ENCODE data around the gene LPGAT1. TPM values are rescaled to one million over a fixed set of nuclear protein-coding genes. Genes with fewer than 3 reads are reported as not detected.

The LPGAT1 gene
- total RNA-seq, 4 donors from 2014 or later = 49.0 to 76.2 (median 62.2) TPM

GRCh38 chr1:211737115-211738035 lies 93.2 kb downstream of the LPGAT1 start:
- no peak for DNase-seq (ENCODE audit: extremely low spot score)
- Histone ChIP-seq H3K4me1 (peaks cover 0 to 5% (median 0%) of the 10 kb centered on the region in 4 donors), H3K4me3 (no peak overlapping the region), H3K36me3 (no peaks in the 10 kb centered on the region), H3K27me3 (peaks cover 0 to 8% (median 0%) of the 10 kb centered on the region in 4 donors), H3K9me3 (no peaks in the 10 kb centered on the region), H3K27ac (replicated peaks in 1 of 4) (no peak overlapping the region)
- intact Hi-C loops (cut with DNase I) = no loop called here
- WGBS = 87% methylated on average over 15 of the region's 15 CpGs
- no peak for TF ChIP-seq POLR2AphosphoS5 (IDR thresholded peaks at IDR 0.05)
- no peak for TF ChIP-seq POLR2A (IDR thresholded peaks at IDR 0.05; ENCODE audit: low read depth)
- TF ChIP-seq EP300 (IDR thresholded peaks at IDR 0.05) = no peak
- no peak for TF ChIP-seq CTCF (IDR thresholded peaks at IDR 0.05)

- no peaks in the 10 kb centered on the region for H3K36me3 ChIP-seq
- DNase-seq (ENCODE audit: extremely low spot score) = no peak
- H3K27me3 ChIP-seq = peaks cover 0 to 8% (median 0%) of the 10 kb centered on the region in 4 donors
- H3K27ac ChIP-seq (replicated peaks in 1 of 4) = peak overlapping the region in 1 of 4 donors; percentile 14
- intact Hi-C loops (cut with DNase I) = no loop called here
- peaks cover 0 to 5% (median 0%) of the 10 kb centered on the region in 4 donors for H3K4me1 ChIP-seq
- TF ChIP-seq POLR2A (IDR thresholded peaks at IDR 0.05; ENCODE audit: low read depth) (no peak), CTCF (IDR thresholded peaks at IDR 0.05) (no peak), POLR2AphosphoS5 (IDR thresholded peaks at IDR 0.05) (no peak), EP300 (IDR thresholded peaks at IDR 0.05) (no peak)
- 61% methylated on average over 8 of the region's 8 CpGs for WGBS
- no peak overlapping the region for H3K4me3 ChIP-seq
- H3K9me3 ChIP-seq = no peaks in the 10 kb centered on the region
Measured at GRCh38 chr1:211736351-211736915, 94.1 kb downstream of the LPGAT1 start.

GRCh38 chr1:211735208-211736170 lies 95.1 kb downstream of the LPGAT1 start:
- Histone ChIP-seq H3K4me3 (no peak overlapping the region), H3K27ac (replicated peaks in 1 of 4) (peak overlapping the region in 1 of 4 donors; percentile 14), H3K27me3 (peaks cover 0 to 8% (median 0%) of the 10 kb centered on the region in 4 donors), H3K36me3 (no peaks in the 10 kb centered on the region), H3K9me3 (no peaks in the 10 kb centered on the region), H3K4me1 (peaks cover 0 to 5% (median 0%) of the 10 kb centered on the region in 4 donors)
- WGBS = 86% methylated on average over 19 of the region's 22 CpGs
- intact Hi-C loops (cut with DNase I) = no loop called here
- DNase-seq (ENCODE audit: extremely low spot score) = no peak
- no peak for TF ChIP-seq POLR2A (IDR thresholded peaks at IDR 0.05; ENCODE audit: low read depth)
- no peak for TF ChIP-seq POLR2AphosphoS5 (IDR thresholded peaks at IDR 0.05)
- TF ChIP-seq EP300 (IDR thresholded peaks at IDR 0.05) = no peak
- no peak for TF ChIP-seq CTCF (IDR thresholded peaks at IDR 0.05)

GRCh38 chr1:211734791-211735190 lies 95.8 kb downstream of the LPGAT1 start:
- no peak overlapping the region for H3K27ac ChIP-seq (replicated peaks in 1 of 4)
- intact Hi-C loops (cut with DNase I) = no loop called here
- 76% methylated on average over 4 of the region's 4 CpGs for WGBS

More at GRCh38 chr1:211734791-211735190, 95.8 kb downstream of the LPGAT1 start:
- no peaks in the 10 kb centered on the region for H3K9me3 ChIP-seq
- H3K4me1 ChIP-seq = peaks cover 0 to 5% (median 0%) of the 10 kb centered on the region in 4 donors
- H3K36me3 ChIP-seq = no peaks in the 10 kb centered on the region
- no peak for DNase-seq (ENCODE audit: extremely low spot score)
- TF ChIP-seq POLR2A (IDR thresholded peaks at IDR 0.05; ENCODE audit: low read depth) (no peak), EP300 (IDR thresholded peaks at IDR 0.05) (no peak), POLR2AphosphoS5 (IDR thresholded peaks at IDR 0.05) (no peak), CTCF (IDR thresholded peaks at IDR 0.05) (no peak)
- no peak overlapping the region for H3K4me3 ChIP-seq
- peaks cover 0 to 8% (median 0%) of the 10 kb centered on the region in 4 donors for H3K27me3 ChIP-seq

Measured in esophagus muscularis mucosa (tissue), 4 donors.